Limb (tissue), 2 donors: ENCODE measurements around the gene ASTN2.

Experiments
- DNase-seq, 2 donors: peaks; one replicate each; pipeline ENCODE4 v3.0.0-alpha.2; 2016; ENCODE audit errors: extremely low spot score in 2 of 2

ASTN2 gene

DNA sequence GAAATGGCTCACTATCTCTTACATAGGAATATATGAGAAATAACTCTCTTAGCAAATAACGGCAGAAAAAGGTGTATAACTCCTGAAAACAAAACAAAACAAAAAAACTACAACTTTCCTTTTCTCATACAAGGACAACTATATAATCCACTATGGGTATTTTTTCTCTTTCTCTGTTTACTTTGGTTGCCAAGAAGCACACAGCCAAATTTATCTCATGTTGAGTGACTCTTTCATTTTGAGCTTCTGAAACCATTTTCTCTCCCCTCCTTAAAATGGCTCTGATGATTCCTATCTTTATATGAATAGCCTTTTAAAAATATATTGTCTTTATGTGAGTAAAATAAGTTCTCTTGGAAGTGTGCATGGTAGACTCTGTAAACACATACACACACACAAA, 599.0 kb downstream of the ASTN2 start:
- DNase-seq, result no peak

- DNase-seq, result no peak
Measured at GRCh38 chr9:116813031-116813300, 601.9 kb downstream of the ASTN2 start.

- no peak for DNase-seq
Measured at GRCh38 chr9:116812231-116813030, 602.4 kb downstream of the ASTN2 start.

GRCh38 chr9:116809656-116810055, 605.2 kb downstream of the ASTN2 start:
- no peak for DNase-seq

DNA sequence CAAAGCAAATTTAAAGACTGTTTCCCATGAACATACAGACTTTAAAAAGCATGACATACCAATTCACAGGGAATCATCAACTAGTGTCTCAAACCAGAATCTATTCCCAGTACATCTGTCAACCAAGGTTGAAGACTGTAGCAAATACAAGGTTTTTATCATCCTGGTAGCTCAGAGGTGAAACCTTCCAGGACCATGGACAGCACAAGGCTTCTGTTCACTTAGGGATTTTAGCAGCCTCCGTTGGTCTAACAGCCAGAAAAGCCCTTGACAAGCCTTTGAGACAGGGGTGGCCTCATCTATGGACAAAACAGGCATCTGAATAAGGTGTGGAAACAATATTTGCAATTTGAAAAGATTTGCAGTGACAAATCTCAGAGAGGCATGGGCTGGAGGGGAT, 608.8 kb downstream of the ASTN2 start:
- peak in 1 of 2 donors; percentile 46 for DNase-seq

- peak in 1 of 2 donors; percentile 13 for DNase-seq
Measured at GRCh38 chr9:116800885-116801284, 614.0 kb downstream of the ASTN2 start.

GRCh38 chr9:116800074-116800473, 614.8 kb downstream of the ASTN2 start:
- DNase-seq, result no peak

- no peak for DNase-seq
Measured at GRCh38 chr9:116798521-116798920, 616.3 kb downstream of the ASTN2 start.

- no peak for DNase-seq
Measured at GRCh38 chr9:116797276-116797675, 617.6 kb downstream of the ASTN2 start.

DNA sequence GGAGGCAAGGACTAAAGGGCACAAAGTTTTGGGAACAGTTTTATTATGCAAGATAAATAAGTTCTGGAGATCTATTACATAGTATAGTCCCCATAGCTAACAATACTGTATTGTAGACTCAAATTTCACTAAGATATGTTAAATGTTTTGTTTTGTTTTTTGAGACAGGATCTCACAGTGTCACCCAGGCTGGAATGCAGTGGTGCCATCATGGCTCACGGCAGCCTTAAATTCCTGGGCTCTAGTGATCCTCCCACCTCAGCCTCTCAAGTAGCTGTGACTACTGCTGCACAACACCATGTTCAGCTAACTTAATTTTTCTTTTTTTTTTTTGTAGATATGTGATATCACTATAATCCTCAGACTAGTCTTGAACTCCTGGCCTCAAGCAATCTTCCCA, 618.2 kb downstream of the ASTN2 start:
- no peak for DNase-seq

DNA sequence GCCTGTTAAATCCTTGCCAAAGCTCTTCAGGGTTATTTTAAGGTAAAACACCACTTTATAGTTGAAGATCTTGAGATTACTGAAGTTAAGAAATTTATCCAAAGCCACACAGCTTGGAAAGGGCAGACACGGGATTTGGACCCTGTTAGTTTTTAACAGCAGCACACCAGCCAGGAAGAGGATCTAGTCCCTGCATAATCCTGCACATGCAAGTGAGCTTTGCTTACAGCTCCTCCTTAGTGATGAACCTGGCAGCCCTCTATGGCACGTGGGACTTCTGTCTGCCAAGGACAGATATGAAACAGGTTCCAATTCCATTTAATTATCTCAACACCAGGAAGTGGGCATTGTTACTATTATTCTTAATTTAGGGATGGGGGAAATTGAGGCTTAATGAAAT, 619.0 kb downstream of the ASTN2 start:
- DNase-seq, result no peak

GRCh38 chr9:116792271-116792670, 622.6 kb downstream of the ASTN2 start:
- no peak for DNase-seq

DNA sequence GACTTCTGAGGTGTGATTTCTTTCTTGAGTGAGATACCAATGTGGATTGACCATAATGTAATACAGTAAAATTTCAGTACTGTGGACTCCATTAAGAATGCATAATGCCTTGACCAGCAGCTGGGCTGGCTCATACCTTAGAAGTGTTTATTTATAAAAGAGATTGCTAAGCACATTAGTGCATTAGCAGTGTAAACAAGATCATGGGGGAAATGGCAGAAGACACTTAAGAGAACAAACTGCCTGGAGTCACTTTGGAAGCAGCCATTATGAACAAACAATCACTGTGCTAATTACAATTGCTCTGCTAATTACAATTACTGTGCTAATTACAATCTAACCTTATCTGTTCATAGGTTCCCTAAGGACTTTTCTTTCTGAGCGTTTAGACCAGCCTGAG, 623.5 kb downstream of the ASTN2 start:
- no peak for DNase-seq

DNA sequence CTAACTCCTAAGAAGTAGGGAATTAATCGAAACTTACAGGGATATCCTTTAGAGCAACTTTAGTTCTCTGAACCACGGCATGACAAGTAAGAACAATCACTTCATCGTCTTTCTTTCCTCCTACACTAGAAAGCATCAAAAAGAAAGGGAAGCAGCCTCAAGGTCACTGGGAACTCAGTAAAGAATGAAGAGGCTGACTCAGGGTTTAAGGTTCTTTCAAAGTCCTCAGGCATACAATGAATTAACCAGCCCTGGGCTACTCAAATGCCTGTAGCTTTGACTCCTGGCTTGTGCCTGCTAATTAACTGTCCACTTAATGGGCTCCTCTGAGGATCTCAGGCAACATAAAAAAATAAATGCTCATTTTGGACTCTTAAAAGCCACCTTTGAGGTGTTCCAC, 625.8 kb downstream of the ASTN2 start:
- DNase-seq, result no peak

DNA sequence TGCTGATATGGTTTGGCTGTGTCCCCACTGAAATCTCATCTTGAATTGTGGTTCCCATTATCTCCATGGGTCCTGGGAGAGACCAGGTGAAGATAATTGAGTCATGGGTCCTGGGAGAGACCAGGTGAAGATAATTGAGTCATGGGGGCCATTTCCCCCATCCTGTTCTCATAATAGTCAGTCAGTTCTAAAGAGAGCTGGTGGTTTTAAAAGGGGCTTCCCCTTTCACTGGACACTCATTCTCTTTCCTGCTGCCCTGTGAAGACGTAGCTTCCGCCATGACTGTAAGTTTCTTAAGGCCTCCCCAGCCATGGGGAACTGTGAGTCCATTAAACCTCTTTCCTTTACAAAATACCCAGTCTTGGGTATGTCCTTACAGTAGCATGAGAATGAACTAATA, 628.1 kb downstream of the ASTN2 start:
- no peak for DNase-seq

DNA sequence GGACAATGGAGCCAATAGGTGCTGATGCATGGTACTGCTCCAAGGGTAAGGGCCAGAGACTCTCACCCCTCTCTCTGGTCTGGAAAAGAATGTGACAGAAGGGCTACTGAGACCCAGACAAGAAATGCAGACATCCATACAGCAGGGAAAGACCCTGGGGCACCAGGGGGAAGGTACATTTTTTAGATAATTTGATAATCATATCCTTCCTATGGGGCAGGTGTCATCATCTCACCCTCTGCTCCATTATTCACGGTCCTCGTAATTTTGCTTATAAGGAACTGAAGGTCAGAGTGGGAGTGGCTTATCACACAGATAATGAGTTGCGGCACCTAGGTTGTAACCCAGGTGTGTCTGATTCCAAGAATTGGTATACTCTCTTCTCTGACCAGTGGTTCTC, 637.7 kb downstream of the ASTN2 start:
- DNase-seq, result no peak

DNA sequence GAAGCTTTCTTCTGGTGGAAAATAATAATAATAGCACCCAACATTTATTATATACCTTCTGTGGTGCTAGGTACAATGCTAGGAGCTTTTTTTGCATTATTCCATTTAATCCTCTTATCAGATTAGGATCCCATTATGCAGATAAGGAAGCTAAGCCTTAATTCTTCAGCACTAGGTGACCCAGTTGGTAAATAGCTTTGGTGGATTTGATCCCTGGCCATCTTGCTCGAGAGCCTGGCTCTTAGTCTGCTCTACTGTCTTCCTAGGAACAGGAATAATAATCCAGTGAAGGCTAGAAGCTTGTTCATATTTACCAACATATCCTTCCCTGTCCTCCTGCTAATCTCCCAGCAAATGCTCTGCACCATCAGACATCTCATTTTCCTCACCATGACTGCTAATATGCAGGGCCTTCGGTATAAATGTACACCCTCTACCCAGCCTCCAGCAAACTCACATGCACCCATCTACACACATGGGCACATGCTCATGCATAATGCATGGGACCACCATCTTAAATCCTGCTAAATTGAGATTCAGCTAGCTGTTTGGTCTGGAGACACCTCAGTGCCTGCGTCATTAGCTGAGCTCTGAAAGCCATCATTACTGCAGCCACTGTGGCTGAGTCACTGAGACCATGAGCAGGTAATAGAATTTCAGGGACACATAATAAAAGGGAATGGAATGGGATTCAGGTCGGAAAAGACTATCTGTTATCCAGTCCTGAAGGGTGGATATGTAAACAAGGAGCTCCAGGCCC, 640.3 kb downstream of the ASTN2 start:
- DNase-seq, result no peak

- DNase-seq, result no peak
Measured at GRCh38 chr9:116767219-116767618, 647.6 kb downstream of the ASTN2 start.

GRCh38 chr9:116765011-116765410, 649.8 kb downstream of the ASTN2 start:
- no peak for DNase-seq

GRCh38 chr9:116763770-116764169, 651.1 kb downstream of the ASTN2 start:
- DNase-seq, result no peak

GRCh38 chr9:116760636-116761035, 654.2 kb downstream of the ASTN2 start:
- DNase-seq, result no peak

DNA sequence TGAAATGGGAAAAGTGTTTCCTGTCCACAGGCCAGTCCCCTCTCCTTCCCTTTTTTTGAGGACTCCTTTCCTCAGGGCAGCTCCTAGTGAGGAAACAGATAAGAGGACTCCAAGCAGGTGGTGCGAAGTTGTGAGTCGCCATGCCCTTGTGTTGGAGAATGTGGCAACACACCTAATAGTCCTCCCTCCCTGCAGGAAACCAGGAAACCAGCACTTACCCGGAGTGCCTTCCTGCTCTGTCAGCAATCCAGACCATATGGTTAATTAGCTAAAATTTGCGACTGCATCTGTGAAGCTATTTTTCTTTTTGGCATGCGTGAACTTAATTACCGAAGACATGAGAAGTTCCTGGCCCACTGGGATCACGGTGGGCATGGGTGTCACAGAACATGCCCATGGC, 657.8 kb downstream of the ASTN2 start:
- DNase-seq, result no peak

DNA sequence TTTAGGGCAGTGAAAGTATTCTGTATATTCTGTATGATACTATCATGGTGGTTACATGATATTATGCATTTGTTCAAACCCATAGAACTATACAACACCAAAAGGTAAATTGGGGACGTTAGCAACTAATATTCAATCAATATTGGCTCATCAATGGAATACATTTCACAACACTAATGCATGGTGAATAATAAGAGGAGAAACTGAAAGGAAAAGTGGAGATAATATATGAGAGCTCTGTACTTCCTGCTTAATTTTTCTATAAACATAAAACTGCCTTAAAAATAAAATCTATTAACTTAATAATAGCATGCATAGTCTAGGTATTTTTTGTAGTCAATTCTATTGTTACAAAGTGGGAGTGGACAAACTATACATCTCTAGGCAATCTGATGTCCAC, 661.5 kb downstream of the ASTN2 start:
- no peak for DNase-seq
